CD4-positive, CD25-positive, alpha-beta regulatory T cell (primary cell): ENCODE data around the gene TM9SF3. TPM values are rescaled to one million over a fixed set of nuclear protein-coding genes. Genes with fewer than 3 reads are reported as not detected.

Source experiments
- ATAC-seq, 2 donors: fragments of 150-1000 bp; cut with Tn5 transposase; one replicate each; pipeline ENCODE4 v1.10.0; 2021; ENCODE audit warnings: low read depth in 2 of 2, moderate number of reproducible peaks in 2 of 2, moderate library complexity in 1 of 2
- DNase-seq, 3 donors: peaks; one replicate each; pipeline versions ENCODE4 v3.0.0 to v3.0.0-alpha.2; 2012 to 2022; ENCODE audit warnings: mixed read lengths in 1 of 3
- H3K27ac ChIP-seq: one replicate; pipeline ENCODE4 v1.7.0; 2013; ENCODE audit warnings: mild to moderate bottlenecking, low read length; ENCODE audit not compliant: insufficient read depth, poor library complexity, severe bottlenecking
- H3K27me3 ChIP-seq: one replicate; pipeline ENCODE4 v1.7.0; 2013; ENCODE audit warnings: low read length; ENCODE audit not compliant: control insufficient read depth, insufficient read depth
- H3K36me3 ChIP-seq: one replicate; pipeline ENCODE4 v1.7.0; 2013; ENCODE audit warnings: mild to moderate bottlenecking, low read length, moderate library complexity; ENCODE audit not compliant: control insufficient read depth, insufficient read depth
- H3K4me1 ChIP-seq: 2 replicates; pipeline ENCODE4 v1.7.0; 2013; ENCODE audit warnings: mild to moderate bottlenecking, low read length; ENCODE audit not compliant: insufficient read depth, control insufficient read depth, poor library complexity, severe bottlenecking
- H3K4me3 ChIP-seq: one replicate; pipeline ENCODE4 v1.7.0; 2013; ENCODE audit warnings: low read depth, mild to moderate bottlenecking, low read length, moderate library complexity
- H3K9me3 ChIP-seq, 2 experiments: 1 replicate in 1 of 2; 2 replicates in 1 of 2; pipeline ENCODE4 v1.7.0; 2013; ENCODE audit warnings: low read length in 2 of 2, mild to moderate bottlenecking in 1 of 2, moderate library complexity in 1 of 2; ENCODE audit not compliant: control insufficient read depth in 2 of 2
- H3K27ac Mint-ChIP-seq, 3 donors: one replicate each; pipeline ENCODE4 v1.8.0; 2020 to 2022; ENCODE audit warnings: mild to moderate bottlenecking in 3 of 3, mixed read lengths in 3 of 3, moderate library complexity in 2 of 3
- H3K27me3 Mint-ChIP-seq: one replicate; pipeline ENCODE4 v1.8.0; 2022; ENCODE audit warnings: mild to moderate bottlenecking, mixed read lengths
- H3K36me3 Mint-ChIP-seq: one replicate; pipeline ENCODE4 v1.8.0; 2020; ENCODE audit warnings: mixed read lengths
- H3K4me1 Mint-ChIP-seq, 4 donors: one replicate each; pipeline ENCODE4 v1.8.0; 2020 to 2022; ENCODE audit warnings: mixed read lengths in 4 of 4, mild to moderate bottlenecking in 1 of 4
- H3K4me3 Mint-ChIP-seq, 4 donors: one replicate each; pipeline ENCODE4 v1.8.0; 2020 to 2022; ENCODE audit warnings: mild to moderate bottlenecking in 4 of 4, mixed read lengths in 4 of 4, moderate library complexity in 3 of 4
- H3K9me3 Mint-ChIP-seq, 7 donors: one replicate each; pipeline ENCODE4 v1.8.0; 2020 to 2022; ENCODE audit warnings: mixed read lengths in 7 of 7, mild to moderate bottlenecking in 3 of 7, moderate library complexity in 2 of 7
- polyA plus RNA-seq, 4 donors: library from polyadenylated mRNA; unstranded; fragments of 300-500 nt; fragmentation: Illumina TruSeq; gene quantifications; one replicate each; pipeline ENCODE4 v1.2.3, GENCODE V29; 2021
- total RNA-seq: library from RNA; stranded (reverse); gene quantifications from one replicate; pipeline ENCODE4 v1.2.3, GENCODE V29; 2022

TM9SF3 gene
- total and polyA plus RNA-seq, 5 donors from 2014 or later = 59.9 to 82.8 (median 69.7) TPM

- no peak for DNase-seq
- no peaks in the 10 kb centered on the region for H3K9me3 Mint-ChIP-seq
- peaks cover 35% of the 10 kb centered on the region for H3K36me3 Mint-ChIP-seq
- Histone ChIP-seq H3K27ac (no peak overlapping the region), H3K9me3 (no peaks in the 10 kb centered on the region), H3K4me3 (no peak overlapping the region), H3K36me3 (peaks cover 41% of the 10 kb centered on the region), H3K4me1 (no peaks in the 10 kb centered on the region), H3K27me3 (no peaks in the 10 kb centered on the region)
- no peak overlapping the region for H3K4me3 Mint-ChIP-seq
- H3K4me1 Mint-ChIP-seq = peaks cover 22 to 38% (median 27%) of the 10 kb centered on the region in 4 donors
- no peaks in the 10 kb centered on the region for H3K27me3 Mint-ChIP-seq
- ATAC-seq = no peak
- peak overlapping the region in 1 of 3 donors; percentile 18 for H3K27ac Mint-ChIP-seq
Measured at GRCh38 chr10:96540240-96540639, 46.6 kb downstream of the TM9SF3 start.

- H3K27ac Mint-ChIP-seq = no peak overlapping the region
- no peaks in the 10 kb centered on the region for H3K9me3 Mint-ChIP-seq
- peaks cover 23 to 42% (median 27%) of the 10 kb centered on the region in 4 donors for H3K4me1 Mint-ChIP-seq
- H3K36me3 Mint-ChIP-seq = peaks cover 33% of the 10 kb centered on the region
- no peak overlapping the region for H3K4me3 ChIP-seq
- ATAC-seq (no peak), DNase-seq (no peak)
- H3K36me3 ChIP-seq = peaks cover 29% of the 10 kb centered on the region
- no peaks in the 10 kb centered on the region for H3K4me1 ChIP-seq
- H3K9me3 ChIP-seq = no peaks in the 10 kb centered on the region
- no peaks in the 10 kb centered on the region for H3K27me3 Mint-ChIP-seq
- peak overlapping the region in 1 of 4 donors; percentile 5 for H3K4me3 Mint-ChIP-seq
- H3K27ac ChIP-seq = no peak overlapping the region
- H3K27me3 ChIP-seq = no peaks in the 10 kb centered on the region
Measured at GRCh38 chr10:96538683-96539082, 48.1 kb downstream of the TM9SF3 start.

GRCh38 chr10:96536129-96536528, 50.7 kb downstream of the TM9SF3 start:
- Histone ChIP-seq H3K27ac (no peak overlapping the region), H3K36me3 (peaks cover 30% of the 10 kb centered on the region), H3K9me3 (no peaks in the 10 kb centered on the region), H3K4me1 (no peaks in the 10 kb centered on the region), H3K27me3 (no peaks in the 10 kb centered on the region), H3K4me3 (no peak overlapping the region)
- H3K4me1 Mint-ChIP-seq = peaks cover 24 to 52% (median 29%) of the 10 kb centered on the region in 4 donors
- ATAC-seq (no peak), DNase-seq (no peak)
- no peaks in the 10 kb centered on the region for H3K27me3 Mint-ChIP-seq
- no peaks in the 10 kb centered on the region for H3K9me3 Mint-ChIP-seq
- H3K36me3 Mint-ChIP-seq = peaks cover 30% of the 10 kb centered on the region
- peak overlapping the region in 1 of 3 donors; percentile 26 for H3K27ac Mint-ChIP-seq
- no peak overlapping the region for H3K4me3 Mint-ChIP-seq

- H3K27me3 ChIP-seq = no peaks in the 10 kb centered on the region
- Mint-ChIP-seq H3K9me3 (no peaks in the 10 kb centered on the region), H3K4me1 (peaks cover 6 to 33% (median 16%) of the 10 kb centered on the region in 4 donors), H3K4me3 (no peak overlapping the region), H3K27me3 (no peaks in the 10 kb centered on the region), H3K36me3 (peaks cover 21% of the 10 kb centered on the region), H3K27ac (no peak overlapping the region)
- H3K27ac ChIP-seq = no peak overlapping the region
- DNase-seq (no peak), ATAC-seq (no peak)
- H3K36me3 ChIP-seq = peaks cover 51% of the 10 kb centered on the region
- H3K9me3 ChIP-seq = no peaks in the 10 kb centered on the region
- H3K4me3 ChIP-seq = no peak overlapping the region
- no peaks in the 10 kb centered on the region for H3K4me1 ChIP-seq
Measured at GRCh38 chr10:96532523-96532922, 54.3 kb downstream of the TM9SF3 start.

GRCh38 chr10:96529634-96530279, 57.1 kb downstream of the TM9SF3 start:
- Mint-ChIP-seq H3K9me3 (no peaks in the 10 kb centered on the region), H3K27ac (no peak overlapping the region), H3K4me3 (no peak overlapping the region), H3K4me1 (peaks cover 4 to 21% (median 8%) of the 10 kb centered on the region in 4 donors), H3K27me3 (no peaks in the 10 kb centered on the region), H3K36me3 (peaks cover 41% of the 10 kb centered on the region)
- Histone ChIP-seq H3K36me3 (peaks cover 72% of the 10 kb centered on the region), H3K4me3 (no peak overlapping the region), H3K27me3 (no peaks in the 10 kb centered on the region), H3K4me1 (no peaks in the 10 kb centered on the region), H3K27ac (no peak overlapping the region), H3K9me3 (no peaks in the 10 kb centered on the region)
- DNase-seq (no peak), ATAC-seq (no peak)

GRCh38 chr10:96524741-96525140, 62.1 kb downstream of the TM9SF3 start:
- Mint-ChIP-seq H3K4me3 (no peak overlapping the region), H3K9me3 (no peaks in the 10 kb centered on the region), H3K27ac (no peak overlapping the region), H3K27me3 (no peaks in the 10 kb centered on the region), H3K4me1 (peaks cover 0 to 11% (median 2%) of the 10 kb centered on the region in 4 donors), H3K36me3 (peaks cover 51% of the 10 kb centered on the region)
- Histone ChIP-seq H3K4me1 (no peaks in the 10 kb centered on the region), H3K4me3 (no peak overlapping the region), H3K27ac (no peak overlapping the region), H3K36me3 (peaks cover 90% of the 10 kb centered on the region), H3K27me3 (no peaks in the 10 kb centered on the region), H3K9me3 (no peaks in the 10 kb centered on the region)
- DNase-seq = no peak
- no peak for ATAC-seq

- H3K4me1 ChIP-seq = peaks cover 21% of the 10 kb centered on the region
- peaks cover 14% of the 10 kb centered on the region for H3K27me3 ChIP-seq
- H3K27ac ChIP-seq = no peak overlapping the region
- ATAC-seq (no peak), DNase-seq (no peak)
- no peaks in the 10 kb centered on the region for H3K9me3 ChIP-seq
- peaks cover 37% of the 10 kb centered on the region for H3K27me3 Mint-ChIP-seq
- no peak overlapping the region for H3K4me3 Mint-ChIP-seq
- H3K9me3 Mint-ChIP-seq = peaks cover 0 to 6% (median 0%) of the 10 kb centered on the region in 7 donors
- H3K36me3 Mint-ChIP-seq = peaks cover 16% of the 10 kb centered on the region
- H3K4me1 Mint-ChIP-seq = peaks cover 5 to 20% (median 14%) of the 10 kb centered on the region in 4 donors
- H3K27ac Mint-ChIP-seq = no peak overlapping the region
- H3K36me3 ChIP-seq = peaks cover 22% of the 10 kb centered on the region
- no peak overlapping the region for H3K4me3 ChIP-seq
Measured at GRCh38 chr10:96517284-96517683, 69.5 kb downstream of the TM9SF3 start.

- peaks cover 12% of the 10 kb centered on the region for H3K36me3 ChIP-seq
- H3K9me3 ChIP-seq = no peaks in the 10 kb centered on the region
- H3K4me3 Mint-ChIP-seq = peak overlapping the region in 1 of 4 donors; percentile 25
- peaks cover 22% of the 10 kb centered on the region for H3K27me3 ChIP-seq
- no peak overlapping the region for H3K4me3 ChIP-seq
- no peak for ATAC-seq
- H3K36me3 Mint-ChIP-seq = peaks cover 8% of the 10 kb centered on the region
- peaks cover 42% of the 10 kb centered on the region for H3K27me3 Mint-ChIP-seq
- no peak overlapping the region for H3K27ac ChIP-seq
- peaks cover 23% of the 10 kb centered on the region for H3K4me1 ChIP-seq
- DNase-seq = no peak
- peaks cover 0 to 6% (median 0%) of the 10 kb centered on the region in 7 donors for H3K9me3 Mint-ChIP-seq
- H3K27ac Mint-ChIP-seq = no peak overlapping the region
- peaks cover 9 to 25% (median 14%) of the 10 kb centered on the region in 4 donors for H3K4me1 Mint-ChIP-seq
Measured at GRCh38 chr10:96516337-96516736, 70.5 kb downstream of the TM9SF3 start.
